ENCODE data around the gene CBY3. TPM values are rescaled to one million over a fixed set of nuclear protein-coding genes. Genes with fewer than 3 reads are reported as not detected.

CBY3 gene
- polyA plus RNA-seq, 1 of the 3 experiments (the other 2 are of a cell fraction), result not detected

- ChIA-PET POLR2A (interaction anchor here (0.6 kb wide), 1 partner anchor 9 kb away, joined by 4 read pairs; no protein-coding TSS in a partner anchor), CTCF (interaction anchor here (0.7 kb wide), 1 partner anchor 21 kb away, joined by 4 read pairs; no protein-coding TSS in a partner anchor)
Measured at GRCh38 chr5:179724163-179724562, 43.3 kb upstream of the CBY3 start.

More at GRCh38 chr5:179724163-179724562, 43.3 kb upstream of the CBY3 start:
- Histone ChIP-seq H3K4me1 (ENCODE audit: control insufficient read depth in 1 of 2, insufficient read depth in 2 of 2, low read depth in 1 of 2, low read length in 1 of 2) (no peaks in the 10 kb centered on the region), H3K9ac (no peak overlapping the region), H3F3A (replicated peaks; ENCODE audit: insufficient read depth) (peaks cover 56% of the 10 kb centered on the region), H3K4me3 (ENCODE audit: low read depth in 2 of 2, low read length in 1 of 2) (no peak overlapping the region), H3K27ac (ENCODE audit: low read depth in 2 of 2, low read length in 1 of 2) (no peak overlapping the region), H3K9me2 (no peaks in the 10 kb centered on the region), H4K20me1 (ENCODE audit: insufficient read depth) (0 out of 2 replicates have a peak, but pooled peaks cover 5% of the 10 kb centered on the region), H3K4me2 (no peak overlapping the region), H3K27me3 (ENCODE audit: insufficient read depth) (no peaks in the 10 kb centered on the region), H3K9me3 (no peaks in the 10 kb centered on the region), H3K79me2 (ENCODE audit: insufficient read depth) (peaks cover 48% of the 10 kb centered on the region), H2AFZ (ENCODE audit: low read depth) (no peak overlapping the region), H3K36me3 (replicated peaks in 1 of 2; ENCODE audit: control insufficient read depth in 1 of 2, insufficient read depth in 2 of 2, low read length in 1 of 2) (peaks cover 81 to 98% of the 10 kb centered on the region in 2 experiments)
- TF ChIP-seq MAX (IDR thresholded peaks at IDR 0.05; ENCODE audit: low read depth), result no peak
- no peak for TF ChIP-seq PBX3 (IDR thresholded peaks at IDR 0.05)
- TF ChIP-seq GATA2 (CRISPR knock-in tag; IDR thresholded peaks at IDR 0.05), result no peak
- TF ChIP-seq SMC3 (IDR thresholded peaks at IDR 0.05; ENCODE audit: low read depth, low read length), result no peak
- TF ChIP-seq GABPA (IDR thresholded peaks at IDR 0.05; ENCODE audit: low read depth), result no peak
- TF ChIP-seq NRF1 (IDR thresholded peaks at IDR 0.05; ENCODE audit: low read depth, low read length), result no peak
- no peak for TF ChIP-seq SIN3A (IDR thresholded peaks at IDR 0.05; ENCODE audit: borderline replicate concordance, low read depth, low read length)
- no peak for TF ChIP-seq EZH2phosphoT487 (IDR thresholded peaks at IDR 0.05; ENCODE audit: borderline replicate concordance, low read depth)
- TF ChIP-seq MXI1 (IDR thresholded peaks at IDR 0.05; ENCODE audit: low read depth, low read length), result no peak
- TF ChIP-seq YY1 (IDR thresholded peaks at IDR 0.05; ENCODE audit: low read depth), result no peak
- TF ChIP-seq TEAD4 (IDR thresholded peaks at IDR 0.05; ENCODE audit: borderline replicate concordance, insufficient read depth), result no peak
- no peak for TF ChIP-seq TCF12 (IDR thresholded peaks at IDR 0.05)
- TF ChIP-seq EP300 (IDR thresholded peaks at IDR 0.05; ENCODE audit: borderline replicate concordance in 1 of 2, low read depth in 1 of 2, low read length in 1 of 2), result no peak
- no peak for TF ChIP-seq FOXJ3 (CRISPR knock-in tag; IDR thresholded peaks at IDR 0.05)
- no peak for TF ChIP-seq ZBTB33 (IDR thresholded peaks at IDR 0.05; ENCODE audit: borderline replicate concordance, low read depth)
- no peak for TF ChIP-seq MEF2A (IDR thresholded peaks at IDR 0.05; ENCODE audit: borderline replicate concordance, low read depth)
- no peak for TF ChIP-seq RAD21 (IDR thresholded peaks at IDR 0.05; ENCODE audit: low read length)
- TF ChIP-seq POLR2AphosphoS5 (IDR thresholded peaks at IDR 0.05; ENCODE audit: low read depth, low read length), result no peak
- TF ChIP-seq NFIC (IDR thresholded peaks at IDR 0.05; ENCODE audit: borderline replicate concordance), result no peak
- 98% methylated on average over 4 of the region's 4 CpGs for WGBS (ENCODE audit: low lambda C conversion rate)
- no peak for DNase-seq
